H1 (cell line): ENCODE measurements around the gene EEF1A2. TPM values are rescaled to one million over a fixed set of nuclear protein-coding genes. Genes with fewer than 3 reads are reported as not detected.

Experiments used
- ASH2L ChIP-seq: fragments of 200-600, 300-600 bp; sonication (generic); IDR thresholded peaks from one replicate; pipeline ENCODE4 v1.7.1; 2017; ENCODE audit warnings: low read length
- CBX5 ChIP-seq: fragments of 300-800, 300-1000 bp; sonication (generic); IDR thresholded peaks from 2 replicates; pipeline ENCODE4 v1.7.1; 2016; ENCODE audit warnings: antibody characterized with exemption, low read length, low read depth
- EGR1 ChIP-seq: IDR thresholded peaks from 2 replicates; pipeline ENCODE4 v1.6.1; 2011; ENCODE audit warnings: low read depth, low read length, borderline replicate concordance
- HDAC2 ChIP-seq, 2 experiments: fragments of 300-600 bp in 1 of 2; sonication (generic) in 1 of 2; IDR thresholded peaks; 2 replicates each; pipeline ENCODE4 v1.6.1; 2011 to 2012; ENCODE audit warnings: low read depth in 2 of 2, low read length in 2 of 2, mild to moderate bottlenecking in 2 of 2, moderate library complexity in 2 of 2, borderline replicate concordance in 1 of 2, inconsistent platforms in 1 of 2
- JUN ChIP-seq: IDR thresholded peaks from 2 replicates; pipeline ENCODE4 v1.6.1; 2011; ENCODE audit warnings: low read depth, mild to moderate bottlenecking, improper control_type of control experiment, low read length
- MAFK ChIP-seq: IDR thresholded peaks from 2 replicates; pipeline ENCODE4 v1.6.1; 2012; ENCODE audit warnings: low read depth, mild to moderate bottlenecking, improper control_type of control experiment, low read length
- POLR2AphosphoS5 ChIP-seq: IDR thresholded peaks from 2 replicates; pipeline ENCODE4 v1.6.1; 2011; ENCODE audit warnings: low read depth, low read length
- SP1 ChIP-seq: IDR thresholded peaks from 2 replicates; pipeline ENCODE4 v1.6.1; 2011; ENCODE audit warnings: low read depth, low read length
- SUZ12 ChIP-seq: fragments of 200-600 bp; sonication (generic); IDR thresholded peaks from 2 replicates; pipeline ENCODE4 v1.6.1; 2012; ENCODE audit warnings: mild to moderate bottlenecking, inconsistent platforms, low read length, moderate library complexity, mixed read lengths
- TBP ChIP-seq: IDR thresholded peaks from 2 replicates; pipeline ENCODE4 v1.6.1; 2011; ENCODE audit warnings: low read depth, low read length, improper control_type of control experiment
- polyA plus RNA-seq, 7 experiments: library from polyadenylated mRNA; depleted of rRNA in 3 of 7; stranded (reverse) in 5 of 7; unstranded in 2 of 7; fragments of >200 nt in 5 of 7; fragments of 200-250 nt in 2 of 7; gene quantifications; 1 replicate in 5 of 7; 2 replicates in 1 of 7; 4 replicates in 1 of 7; pipeline versions ENCODE4 v1.2.1 to v1.2.3, GENCODE V29; 2011 to 2013; ENCODE audit warnings: missing spikeins in 2 of 7, mixed read lengths in 2 of 7
- total RNA-seq: library from RNA; stranded (reverse); fragmentation: NEBNext Ultra II Directional; extraction: Animal tissue kit (Norgen Biotek cat#: 25700); gene quantifications from 2 replicates; pipeline ENCODE4 v1.2.1, GENCODE V29; 2021

EEF1A2 gene
- total and polyA plus RNA-seq, 2 of the 8 experiments (the other 6 are each of a cell fraction or from before 2014, with no cell fraction given) = 7.4 to 25.8 TPM

DNA sequence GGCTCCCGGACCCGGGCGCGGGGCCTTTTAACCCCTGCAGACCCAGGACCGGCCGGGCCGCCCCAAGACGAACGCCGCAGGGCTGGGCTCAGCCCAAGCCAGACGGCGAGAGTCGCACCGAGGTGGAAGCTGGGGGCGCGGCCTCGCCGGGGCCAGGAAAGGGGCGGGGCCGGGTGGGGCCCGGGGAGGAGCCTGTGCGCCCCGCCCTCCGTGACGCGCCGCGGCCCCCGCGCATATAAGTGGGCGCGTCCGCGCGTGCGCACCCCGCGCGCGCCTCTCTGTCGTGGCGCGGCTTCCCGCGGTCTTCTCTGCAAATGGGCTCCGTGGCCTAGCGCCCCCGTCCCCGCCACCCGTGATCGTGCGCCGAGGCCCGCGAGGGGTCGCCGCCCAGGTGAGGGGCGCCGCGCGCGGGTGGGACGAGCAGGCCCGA lies 21.6 kb upstream of the EEF1A2 start, which contains the start of gene PPDPF (continued):
- TF ChIP-seq CBX5 (no peak), JUN (no peak), TBP (peak; percentile 88; the same call in 1 of the 2 replicates), MAFK (no peak), ASH2L (no peak), POLR2AphosphoS5 (peak; percentile 74), HDAC2 (IDR thresholded peaks at IDR 0.05; ENCODE audit: borderline replicate concordance in 1 of 2, low read depth in 2 of 2, low read length in 2 of 2) (peak; percentile 21 to 99; a peak in 2 of 4 replicates), SP1 (no peak), SUZ12 (0 out of 2 replicates have a peak, but pooled peaks have one; percentile 44), EGR1 (no peak)
